ENCODE results near the gene MYO18A.

- no peak for TF ChIP-seq ZNF24 (IDR thresholded peaks at IDR 0.05)
- no peak for TF ChIP-seq EZH2 (IDR thresholded peaks at IDR 0.05; ENCODE audit: borderline replicate concordance, control insufficient read depth, low read depth, low read length)
- no peak for TF ChIP-seq FOXM1 (IDR thresholded peaks at IDR 0.05; ENCODE audit: low read depth, low read length)
- TF ChIP-seq ZSCAN29 (IDR thresholded peaks at IDR 0.05) = no peak
- no peak for TF ChIP-seq USF2 (IDR thresholded peaks at IDR 0.05; ENCODE audit: borderline replicate concordance, low read depth, low read length)
- TF ChIP-seq MAX (IDR thresholded peaks at IDR 0.05; ENCODE audit: low read depth, low read length) = no peak
- no peak for TF ChIP-seq CTCF (IDR thresholded peaks at IDR 0.05 in 2 of 3, conservative IDR thresholded peaks at IDR 0.05 in 1 of 3; ENCODE audit: control insufficient read depth in 2 of 3, extremely low read depth in 1 of 3, insufficient read depth in 1 of 3, low read depth in 3 of 3, low read length in 3 of 3)
- TF ChIP-seq CHD2 (IDR thresholded peaks at IDR 0.05; ENCODE audit: borderline replicate concordance, low read depth, low read length) = no peak
- no peak for TF ChIP-seq JUND (IDR thresholded peaks at IDR 0.05; ENCODE audit: low read depth, low read length)
- TF ChIP-seq TARDBP (IDR thresholded peaks at IDR 0.05; ENCODE audit: borderline replicate concordance) = no peak
- no peak for TF ChIP-seq TCF3 (IDR thresholded peaks at IDR 0.05; ENCODE audit: borderline replicate concordance, insufficient read depth, low read depth, low read length)
- TF ChIP-seq CREM (IDR thresholded peaks at IDR 0.05; ENCODE audit: low read depth) = no peak
- TF ChIP-seq TCF7 (IDR thresholded peaks at IDR 0.05; ENCODE audit: borderline replicate concordance) = no peak
- no peak for TF ChIP-seq POLR2AphosphoS5 (IDR thresholded peaks at IDR 0.05; ENCODE audit: low read length)
Observed at GRCh38 chr17:29165261-29165660, 14.9 kb downstream of the MYO18A start.

Measured in GM12878 (cell line).